HG03342 (cell line): ENCODE results near the gene RTEL1.
"Not testable (repeated sequence)": the region's sequence is repeated elsewhere in the genome, so short reads cannot be mapped to it uniquely, and the experiment has no call there.

ENCODE experiments used
- ATAC-seq: cut with Tn5 transposase; IDR thresholded peaks from one replicate; pipeline ENCODE4 v1.9.1; 2021; ENCODE audit warnings: mild to moderate bottlenecking, moderate library complexity; ENCODE audit not compliant: unreplicated experiment

The RTEL1 gene

DNA sequence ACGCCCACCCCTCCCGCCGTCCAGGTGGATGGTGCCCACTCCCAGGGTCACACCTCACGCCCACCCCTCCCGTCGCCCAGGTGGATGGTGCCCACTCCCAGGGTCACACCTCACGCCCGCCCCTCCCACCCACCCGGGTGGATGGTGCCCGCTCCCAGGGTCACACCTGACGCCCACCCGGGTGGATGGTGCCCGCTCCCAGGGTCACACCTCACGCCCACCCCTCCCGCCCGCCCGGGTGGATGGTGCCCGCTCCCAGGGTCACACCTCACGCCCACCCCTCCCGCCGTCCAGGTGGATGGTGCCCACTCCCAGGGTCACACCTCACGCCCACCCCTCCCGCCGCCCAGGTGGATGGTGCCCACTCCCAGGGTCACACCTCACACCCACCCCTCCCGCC lies 7.6 kb upstream of the RTEL1 start:
- not testable (repeated sequence) for ATAC-seq

DNA sequence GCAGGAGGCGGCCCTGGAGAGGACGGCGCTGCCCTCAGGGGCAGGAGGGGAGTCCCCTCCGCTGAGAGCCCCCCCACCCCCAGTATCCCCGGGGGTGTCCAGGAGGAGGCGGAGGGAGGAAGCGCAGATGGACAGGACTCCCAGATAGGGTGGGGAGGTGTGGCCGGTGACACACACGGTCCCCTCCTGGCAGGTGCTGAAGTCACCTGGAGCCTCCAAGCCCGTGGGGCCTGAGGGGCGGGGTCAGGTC lies 6.2 kb upstream of the RTEL1 start:
- ATAC-seq, result no peak

DNA sequence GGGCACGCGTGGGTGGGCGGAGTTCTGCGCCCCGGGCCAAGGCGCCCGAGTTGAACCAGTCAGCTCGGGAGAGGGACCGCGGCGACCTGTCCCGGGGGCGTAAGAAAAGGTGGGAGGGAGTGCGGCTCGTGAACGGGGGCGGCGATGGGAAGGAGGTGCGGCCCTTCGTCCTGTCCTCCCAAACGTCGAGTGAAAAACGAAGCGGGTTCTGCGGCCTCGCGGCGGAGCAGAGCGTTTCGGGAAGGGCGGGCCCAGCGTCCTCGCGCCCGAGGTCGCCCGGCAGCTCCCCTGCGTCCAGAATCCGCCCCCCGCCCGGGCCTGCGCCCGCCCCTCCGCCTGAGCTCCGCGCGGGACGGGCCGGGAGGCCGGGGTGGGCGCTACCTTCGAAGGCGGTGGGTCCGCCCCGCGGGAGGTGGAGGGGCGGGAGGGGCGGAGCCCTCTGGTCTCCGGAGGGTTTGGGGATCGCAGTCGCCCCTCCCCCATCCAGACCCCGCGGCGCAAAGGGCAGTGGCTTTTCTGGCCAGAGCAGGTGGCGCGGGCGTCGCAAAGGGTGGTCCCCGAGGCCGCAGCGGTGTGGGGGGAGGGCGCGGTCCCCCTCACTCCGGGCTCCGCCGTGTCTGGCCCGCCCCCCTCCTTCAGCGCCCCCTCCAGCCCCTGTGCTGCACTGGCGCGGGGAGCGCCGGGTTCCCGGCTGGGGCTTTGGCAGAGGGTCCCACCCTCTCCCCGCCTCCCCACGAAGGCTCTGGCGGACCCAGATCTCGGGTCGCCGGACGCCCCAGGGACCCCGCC lies 5.7 kb upstream of the RTEL1 start:
- ATAC-seq, result no peak

DNA sequence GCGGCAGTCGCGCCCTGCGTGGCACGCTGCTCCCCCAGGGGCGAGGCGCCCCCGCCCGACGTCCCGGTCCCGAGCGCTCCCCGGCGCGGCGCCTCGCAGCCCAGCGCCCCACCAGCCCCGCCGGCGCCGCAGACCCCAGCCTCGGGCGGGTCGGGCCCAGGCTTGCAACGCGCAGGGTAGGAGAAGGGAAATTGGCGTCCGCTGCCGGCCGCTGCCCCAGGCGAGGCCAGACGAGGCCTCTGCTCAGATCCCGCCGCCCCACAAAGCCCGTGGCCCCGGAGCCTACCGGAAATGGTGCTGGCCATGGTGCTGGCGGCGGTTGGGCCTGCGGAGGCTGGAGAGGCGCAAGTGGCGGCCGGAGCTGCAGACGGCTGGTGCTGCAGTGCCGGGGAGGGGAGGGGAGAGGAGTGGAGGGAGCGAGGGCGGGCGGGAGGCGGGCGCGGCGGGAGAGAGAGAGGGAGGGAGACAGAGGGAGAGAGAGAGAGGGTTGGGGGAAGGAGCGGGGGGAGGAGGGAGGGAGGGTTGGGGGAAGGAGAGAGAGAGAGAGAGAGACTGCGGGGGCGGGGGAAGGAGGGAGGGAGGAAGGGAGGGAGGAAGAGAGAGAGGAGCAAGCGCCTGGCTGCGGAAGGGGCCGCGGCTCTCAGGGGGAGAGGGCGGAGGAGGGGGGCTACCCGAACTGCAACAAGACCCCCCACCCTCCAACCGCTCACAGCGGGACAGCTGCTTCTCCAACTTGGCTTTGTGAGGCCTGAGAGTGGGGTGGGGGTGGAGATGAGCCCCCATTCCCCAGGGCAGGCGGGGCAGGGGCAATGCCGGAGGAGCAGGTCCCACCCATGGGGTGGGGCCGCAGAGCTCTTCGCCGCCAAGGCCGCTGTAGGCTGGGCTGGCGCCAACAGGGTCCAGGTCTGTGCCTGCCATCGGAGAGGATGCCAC lies 4.8 kb upstream of the RTEL1 start, which contains the start of gene STMN3:
Gene STMN3, minus strand, starts transcription at position 384 of the 933 bp plus-strand sequence. Its CDS starts 79 bp downstream, at position 305.
- no peak for ATAC-seq

DNA sequence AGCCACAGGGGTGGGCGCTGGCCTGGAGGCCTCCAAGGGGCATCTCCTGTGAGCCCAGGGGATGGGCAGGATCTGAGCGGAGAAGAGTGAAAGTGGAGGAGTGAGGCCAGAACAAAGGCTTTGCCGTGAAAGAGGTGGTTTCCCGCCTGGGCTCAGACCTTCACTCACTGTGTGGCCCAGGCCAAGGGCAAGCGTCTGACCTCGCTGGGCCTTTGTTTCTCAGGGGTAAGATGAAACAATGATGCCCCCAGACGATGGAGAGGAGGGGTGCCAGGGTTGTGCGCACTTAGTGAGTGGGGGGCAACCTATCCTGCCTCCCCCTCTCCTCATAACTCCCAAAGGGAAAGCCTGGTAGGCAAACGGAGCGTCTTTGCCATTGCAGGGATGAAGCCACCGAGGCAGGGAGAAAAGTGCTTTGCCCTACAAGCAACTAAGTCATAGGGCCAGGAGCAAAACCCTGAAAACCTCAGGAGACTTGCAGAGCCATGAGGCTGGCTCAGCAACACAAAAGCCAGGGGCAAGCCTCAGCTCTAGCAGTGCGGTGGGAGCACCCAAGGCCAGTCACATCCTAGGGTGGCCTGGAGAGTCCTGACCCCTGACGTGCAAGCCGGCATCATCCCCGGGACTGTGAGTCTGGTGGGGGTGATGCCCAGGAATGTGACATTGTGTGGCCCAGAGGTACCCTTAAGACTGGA lies 4.0 kb upstream of the RTEL1 start:
- no peak for ATAC-seq

DNA sequence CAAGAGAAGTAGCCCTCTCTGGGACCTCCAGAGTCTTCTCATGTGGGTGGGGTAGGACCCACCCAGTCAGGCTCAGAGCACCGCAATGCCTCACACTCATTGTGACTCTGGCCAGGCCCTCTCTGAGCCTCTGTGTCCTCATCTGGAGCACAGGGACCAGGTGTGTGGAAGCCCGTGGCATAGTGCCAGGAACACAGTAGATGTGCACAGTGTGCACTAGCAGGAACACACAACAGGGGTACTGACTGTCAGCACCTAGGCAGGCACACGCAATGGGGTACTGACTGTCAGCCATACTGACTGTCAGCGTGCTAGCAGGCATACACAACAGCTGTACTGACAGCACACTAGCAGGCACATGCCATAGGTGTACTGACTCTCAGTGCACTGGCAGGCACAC lies 2.9 kb upstream of the RTEL1 start:
- no peak for ATAC-seq

DNA sequence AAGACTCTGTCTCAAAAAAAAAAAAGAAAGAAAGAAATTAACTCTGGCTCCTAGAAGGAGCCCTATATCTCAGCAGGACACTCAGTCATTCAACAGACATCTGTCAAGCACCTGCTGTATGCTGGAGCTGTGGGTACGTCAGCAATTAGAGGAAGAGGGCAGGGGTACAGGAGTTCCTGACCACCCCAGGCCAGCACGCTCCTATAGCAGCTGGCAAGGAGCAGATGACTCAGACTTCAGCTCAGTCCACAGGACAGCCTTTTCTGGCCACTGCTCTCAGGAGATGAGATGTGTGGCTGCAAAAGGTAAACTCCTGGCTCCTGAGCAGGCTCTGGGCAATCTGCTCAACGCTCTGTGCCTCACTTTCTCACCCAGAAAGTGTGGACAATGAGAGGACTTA lies 1.7 kb upstream of the RTEL1 start:
- ATAC-seq, result no peak

DNA sequence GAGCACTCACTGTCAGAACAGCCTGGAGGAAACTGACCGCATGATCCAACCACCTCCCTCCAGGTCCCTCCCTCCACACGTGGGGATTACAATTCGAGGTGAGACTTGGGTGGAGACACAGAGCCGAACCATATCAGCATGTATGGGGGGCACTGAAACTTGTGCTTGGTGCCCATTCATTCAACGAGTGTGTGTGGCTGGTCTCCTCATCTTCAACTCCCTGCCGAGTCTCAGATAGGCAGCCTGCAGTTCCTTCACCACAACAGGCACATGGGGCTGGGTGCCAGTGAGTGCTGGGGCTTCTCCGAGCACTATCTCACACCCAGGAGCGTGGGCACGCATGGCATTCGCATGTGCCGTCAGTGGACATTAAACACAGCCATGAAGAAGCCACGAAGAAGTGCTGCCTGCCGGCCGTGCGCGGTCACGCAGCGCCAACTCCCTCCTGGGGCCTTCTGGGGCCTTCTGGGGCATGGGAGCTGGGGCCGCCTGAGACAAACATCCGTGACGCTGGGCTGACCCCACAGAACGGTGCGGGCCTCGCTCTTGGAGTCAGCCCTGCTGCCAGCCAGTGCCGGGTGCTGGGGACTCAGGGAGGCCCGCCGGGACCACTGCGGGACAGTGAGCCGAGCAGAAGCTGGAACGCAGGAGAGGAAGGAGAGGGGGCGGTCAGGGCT lies 714 bp upstream of the RTEL1 start:
- ATAC-seq, result no peak

DNA sequence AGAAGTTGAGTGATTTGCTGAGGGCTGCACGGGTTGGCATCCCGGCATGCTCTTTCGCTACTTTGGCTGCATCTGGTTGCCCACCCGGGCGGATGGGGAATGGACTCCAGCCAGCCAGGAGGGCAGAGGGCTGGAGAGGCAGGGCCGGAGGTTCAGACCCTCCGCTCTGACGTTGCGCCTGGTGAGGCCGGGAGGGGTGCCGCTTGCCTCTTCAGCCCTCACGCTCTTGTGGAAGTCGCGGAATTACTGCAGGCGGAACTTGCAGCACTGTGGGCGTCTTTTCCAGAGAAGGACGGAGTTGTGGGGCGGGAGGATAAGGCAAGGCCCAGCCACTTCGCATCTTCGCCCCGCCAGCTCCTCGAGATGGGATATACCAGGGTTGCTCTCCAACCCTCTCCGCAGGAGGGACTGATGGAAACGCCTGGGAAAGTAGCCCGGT lies 656 bp downstream of the RTEL1 start:
- ATAC-seq, result peak; percentile 4

DNA sequence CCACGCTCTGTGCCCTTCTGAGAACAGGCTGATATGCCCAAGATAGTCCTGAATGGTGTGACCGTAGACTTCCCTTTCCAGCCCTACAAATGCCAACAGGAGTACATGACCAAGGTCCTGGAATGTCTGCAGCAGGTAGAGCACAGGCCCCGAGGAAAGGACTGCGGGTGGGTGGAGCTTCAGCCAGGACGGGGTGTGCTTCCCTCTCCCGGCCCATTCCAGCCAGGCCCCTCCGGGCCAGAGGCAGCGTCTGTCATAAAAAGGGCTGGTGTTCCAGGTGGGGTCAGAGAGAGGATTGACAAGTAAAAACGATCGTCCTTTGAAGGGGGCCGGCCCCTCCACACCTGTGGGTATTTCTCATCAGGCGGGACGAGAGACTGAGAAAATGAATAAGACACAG lies 1.3 kb downstream of the RTEL1 start:
- no peak for ATAC-seq

DNA sequence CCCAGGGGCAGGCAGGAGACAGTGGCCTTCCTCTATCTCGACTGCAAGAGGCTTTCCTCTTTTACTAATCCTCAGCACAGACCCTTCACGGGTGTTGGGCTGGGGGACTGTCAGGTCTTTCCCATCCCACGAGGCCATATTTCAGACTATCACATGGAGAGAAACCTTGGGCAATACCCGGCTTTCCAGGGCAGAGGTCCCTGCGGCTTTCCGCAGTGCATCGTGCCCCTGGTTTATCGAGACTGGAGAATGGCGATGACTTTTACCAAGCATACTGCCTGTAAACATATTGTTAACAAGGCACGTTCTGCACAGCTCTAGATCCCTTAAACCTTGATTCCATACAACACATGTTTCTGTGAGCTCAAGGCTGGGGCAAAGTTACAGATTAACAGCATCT lies 2.1 kb downstream of the RTEL1 start:
- not testable (repeated sequence) for ATAC-seq

DNA sequence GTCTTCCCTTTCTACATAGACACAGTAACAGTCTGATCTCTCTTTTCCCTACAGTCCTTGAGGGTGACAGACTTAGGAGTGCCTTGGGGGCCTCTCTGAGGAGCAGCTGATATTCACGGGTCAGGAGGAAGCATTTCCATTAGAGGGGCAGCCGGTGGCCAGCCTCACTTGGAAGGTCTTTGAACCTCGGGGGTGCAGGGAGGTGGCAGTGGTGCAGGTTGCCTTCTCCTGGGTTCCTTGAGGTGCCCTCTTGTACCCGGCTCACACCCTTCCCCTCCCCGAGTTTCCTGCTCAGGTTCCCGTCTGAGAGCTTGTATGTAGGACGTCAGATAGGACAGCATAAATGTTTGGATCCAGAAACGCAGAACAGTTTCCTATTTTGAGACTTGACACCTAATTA lies 2.5 kb downstream of the RTEL1 start:
- no peak for ATAC-seq

DNA sequence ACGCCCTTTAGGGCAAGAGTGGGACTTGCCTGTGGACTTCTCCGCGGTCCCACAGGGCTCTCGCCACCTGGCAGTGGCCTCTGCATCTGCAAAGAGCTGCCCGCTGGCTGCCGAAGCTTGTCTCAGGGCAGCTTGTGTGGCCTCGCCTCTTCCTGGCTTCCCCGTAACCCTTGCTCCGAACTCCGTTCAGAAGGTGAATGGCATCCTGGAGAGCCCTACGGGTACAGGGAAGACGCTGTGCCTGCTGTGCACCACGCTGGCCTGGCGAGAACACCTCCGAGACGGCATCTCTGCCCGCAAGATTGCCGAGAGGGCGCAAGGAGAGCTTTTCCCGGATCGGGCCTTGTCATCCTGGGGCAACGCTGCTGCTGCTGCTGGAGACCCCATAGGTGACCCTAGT lies 3.0 kb downstream of the RTEL1 start:
- ATAC-seq, result no peak

DNA sequence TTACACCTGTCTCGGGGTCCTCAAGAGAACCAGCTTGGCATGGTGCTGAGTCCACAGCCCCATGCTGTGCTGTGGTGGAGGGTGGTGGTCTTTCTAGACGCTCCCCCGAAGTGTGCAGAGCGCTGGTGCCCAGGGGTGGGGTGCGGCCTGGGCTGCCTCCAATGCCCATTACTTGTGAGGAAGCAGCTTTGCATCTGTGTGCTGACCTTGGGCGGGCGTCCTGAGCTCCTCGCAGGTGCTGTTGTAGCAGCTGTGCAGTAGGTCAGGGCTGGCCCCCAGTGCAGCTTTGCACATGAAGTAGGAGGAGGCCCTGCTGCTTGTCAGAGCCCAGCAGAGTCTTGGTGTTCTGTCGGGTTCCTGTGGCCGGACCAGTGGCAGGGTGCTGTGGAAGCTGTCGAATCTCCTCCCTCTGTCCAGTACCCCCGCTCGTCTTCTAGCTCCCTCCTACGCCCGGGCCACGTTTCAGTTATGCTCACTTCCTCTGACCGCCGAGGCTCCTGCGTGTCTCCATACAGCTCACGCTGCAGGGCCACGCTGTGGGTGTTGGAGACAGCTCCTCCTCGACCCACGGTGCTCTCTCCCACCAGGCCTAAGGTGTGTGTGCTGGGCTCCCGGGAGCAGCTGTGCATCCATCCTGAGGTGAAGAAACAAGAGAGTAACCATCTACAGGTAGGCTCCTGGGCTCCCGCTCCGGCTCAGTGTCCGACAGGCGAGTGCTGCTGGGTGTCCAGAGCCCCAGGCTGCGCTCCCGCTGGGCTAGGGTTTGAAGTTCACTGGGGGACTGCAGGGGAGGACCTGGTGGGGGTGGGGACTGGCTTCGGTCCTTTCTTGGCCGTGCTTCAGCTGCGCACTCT lies 4.1 kb downstream of the RTEL1 start:
- no peak for ATAC-seq

DNA sequence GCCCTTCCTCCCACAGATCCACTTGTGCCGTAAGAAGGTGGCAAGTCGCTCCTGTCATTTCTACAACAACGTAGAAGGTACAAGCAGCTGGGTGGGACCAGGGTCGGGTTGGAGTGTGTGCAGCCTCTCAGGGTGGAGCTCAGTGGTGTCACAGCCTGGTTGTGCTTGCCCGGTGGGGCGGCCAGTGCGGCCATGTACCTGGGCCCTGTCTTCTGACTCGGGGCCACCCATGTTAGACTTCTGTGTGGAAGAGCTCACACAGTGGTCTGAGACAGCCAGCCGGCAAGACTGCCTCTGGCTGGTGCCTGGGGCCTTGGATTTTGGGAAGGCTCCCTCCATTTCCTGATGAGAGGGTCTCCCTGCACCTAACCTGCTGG lies 4.7 kb downstream of the RTEL1 start:
- no peak for ATAC-seq

DNA sequence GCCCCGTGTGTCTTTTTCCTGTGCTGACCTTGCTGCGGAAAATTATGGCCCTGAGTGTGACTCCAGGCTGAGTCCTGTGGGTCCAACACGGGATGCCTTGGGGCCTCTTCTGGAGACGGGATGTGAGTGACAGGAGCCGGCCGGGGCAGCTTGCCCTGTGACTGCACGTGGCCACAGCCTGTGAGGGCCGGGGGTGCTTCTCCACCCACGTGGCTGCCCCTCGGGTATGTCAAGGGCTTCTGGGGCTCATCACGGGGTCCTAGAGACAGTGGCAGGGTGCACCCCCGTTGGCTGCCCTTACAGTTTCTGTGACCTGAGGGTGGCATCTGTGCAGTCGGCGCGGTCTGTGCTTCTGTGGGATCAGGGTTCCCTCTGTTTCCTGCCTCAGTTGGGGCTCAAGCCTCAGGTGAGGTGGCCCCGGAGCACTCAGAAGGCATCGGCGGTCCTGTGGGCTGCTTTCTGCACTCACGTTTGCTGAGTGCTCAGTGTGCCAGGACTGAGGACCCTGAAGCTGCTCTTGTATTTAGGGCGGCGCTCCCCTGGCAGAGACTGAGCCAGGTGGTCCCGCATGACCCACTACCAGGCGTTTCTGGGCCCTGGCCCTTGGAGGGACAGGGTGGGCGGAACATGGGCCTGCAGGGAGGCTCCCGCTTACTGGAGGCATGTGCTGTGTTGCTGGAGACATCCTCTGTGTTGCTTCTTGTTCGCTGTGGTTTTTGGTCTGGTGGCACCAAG lies 5.4 kb downstream of the RTEL1 start:
- ATAC-seq, result no peak

DNA sequence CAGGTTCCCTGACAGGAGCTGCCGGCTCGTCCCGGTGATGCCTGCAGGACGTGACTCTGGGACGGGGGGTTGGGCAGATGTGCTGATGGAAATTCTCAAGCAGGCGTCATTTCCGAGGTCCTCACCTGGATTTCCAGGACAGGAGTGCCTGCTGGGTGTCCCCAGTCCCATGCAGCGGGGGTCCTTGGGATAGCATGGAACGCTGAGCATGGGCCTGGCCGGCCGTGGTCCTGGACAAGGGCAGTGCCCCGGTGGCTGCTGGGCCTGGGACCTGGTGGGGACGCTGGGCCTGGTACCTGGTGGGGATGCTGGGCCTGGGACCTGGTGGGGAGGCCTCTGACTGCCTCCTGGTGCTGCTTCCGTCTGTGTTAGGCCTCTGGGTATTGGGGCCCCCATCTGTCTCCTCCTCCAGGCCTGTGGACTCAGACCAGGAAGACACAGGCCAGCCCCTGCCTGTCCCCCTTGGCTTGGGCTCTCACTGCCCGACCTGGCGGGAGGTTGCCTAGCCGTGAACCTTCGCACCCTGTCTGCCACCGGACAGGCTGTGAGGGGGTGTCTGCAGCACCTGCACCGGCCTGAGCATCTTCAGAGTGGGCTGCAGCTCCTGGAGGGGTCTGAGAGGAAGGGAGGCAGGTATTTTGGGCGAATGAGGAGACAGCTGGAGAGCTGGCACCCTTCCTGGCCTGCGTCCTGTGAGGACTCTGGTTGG lies 6.2 kb downstream of the RTEL1 start:
- no peak for ATAC-seq

DNA sequence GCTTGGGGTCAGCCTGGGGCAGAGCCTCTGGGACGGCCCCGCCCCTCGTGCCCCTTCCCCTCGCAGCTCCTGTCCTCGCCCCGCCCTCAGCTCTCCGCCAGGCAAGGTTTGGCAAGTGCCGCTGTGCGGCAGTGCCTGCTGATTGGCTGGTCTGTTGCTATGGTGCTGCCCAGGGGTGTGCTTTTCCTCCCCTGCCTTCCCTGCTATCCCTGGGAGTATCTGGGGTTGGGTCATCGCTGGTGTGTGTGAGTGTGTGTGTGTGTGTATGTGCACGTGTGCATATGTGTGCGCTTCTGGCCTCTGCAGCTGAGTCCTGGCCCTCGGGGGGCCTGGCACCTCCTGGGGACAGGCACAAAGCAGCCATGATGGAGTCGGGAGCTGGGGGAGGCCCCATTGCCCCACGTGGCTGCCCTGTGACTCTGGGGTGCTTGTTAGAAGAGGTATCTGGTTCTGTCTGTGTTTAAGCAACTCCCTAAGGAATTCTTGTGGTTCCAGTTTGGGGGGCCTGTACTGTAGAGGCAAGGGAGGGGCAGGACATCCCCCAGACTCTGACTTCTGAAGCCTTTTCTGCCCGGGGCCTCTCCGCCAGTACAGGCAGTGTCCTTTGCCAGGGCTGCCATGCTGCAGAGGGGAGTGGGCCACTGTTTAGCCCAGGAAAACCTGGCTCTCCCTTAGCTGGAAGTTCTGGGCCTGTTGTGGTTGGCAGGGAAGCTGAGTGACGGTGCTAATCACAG lies 6.9 kb downstream of the RTEL1 start:
- no peak for ATAC-seq
